Measurements from ENCODE around the gene SKAP2.

SKAP2 gene

DNA sequence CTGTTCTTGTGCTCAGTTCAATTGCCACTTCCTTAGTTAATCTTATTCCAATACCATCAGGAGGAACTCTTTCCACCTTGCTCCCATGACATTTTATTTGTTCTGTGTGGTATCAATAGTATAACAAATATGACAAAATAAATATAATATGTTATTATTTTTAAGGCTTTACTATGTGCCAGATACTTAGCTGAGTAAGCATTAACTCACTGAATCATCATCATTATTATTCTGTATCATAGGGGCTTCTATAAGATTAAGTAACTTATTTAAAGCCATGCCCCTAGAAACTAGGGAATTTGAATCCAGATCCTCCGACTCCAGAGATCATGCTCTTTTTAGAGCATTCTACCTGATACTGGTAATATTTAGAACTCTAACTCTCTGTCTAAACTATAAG is 33.5 kb upstream of the SKAP2 start:
- H2AFZ ChIP-seq (ENCODE audit: low read depth, low read length): no peak overlapping the region
- H3K36me3 ChIP-seq (ENCODE audit: insufficient read depth, low read length): no peaks in the 10 kb centered on the region
- DNase-seq (no peak), ATAC-seq (ENCODE audit: insufficient read depth, low read depth) (no peak)
- H3K4me1 ChIP-seq (ENCODE audit: insufficient read depth, low read length): no peaks in the 10 kb centered on the region
- no peak overlapping the region for H3K4me2 ChIP-seq (ENCODE audit: insufficient read depth, low read length)
- TF ChIP-seq EZH2 (IDR thresholded peaks at IDR 0.05; ENCODE audit: borderline replicate concordance, low read depth, low read length, severe bottlenecking): no peak
- TF ChIP-seq, protein P1, sequence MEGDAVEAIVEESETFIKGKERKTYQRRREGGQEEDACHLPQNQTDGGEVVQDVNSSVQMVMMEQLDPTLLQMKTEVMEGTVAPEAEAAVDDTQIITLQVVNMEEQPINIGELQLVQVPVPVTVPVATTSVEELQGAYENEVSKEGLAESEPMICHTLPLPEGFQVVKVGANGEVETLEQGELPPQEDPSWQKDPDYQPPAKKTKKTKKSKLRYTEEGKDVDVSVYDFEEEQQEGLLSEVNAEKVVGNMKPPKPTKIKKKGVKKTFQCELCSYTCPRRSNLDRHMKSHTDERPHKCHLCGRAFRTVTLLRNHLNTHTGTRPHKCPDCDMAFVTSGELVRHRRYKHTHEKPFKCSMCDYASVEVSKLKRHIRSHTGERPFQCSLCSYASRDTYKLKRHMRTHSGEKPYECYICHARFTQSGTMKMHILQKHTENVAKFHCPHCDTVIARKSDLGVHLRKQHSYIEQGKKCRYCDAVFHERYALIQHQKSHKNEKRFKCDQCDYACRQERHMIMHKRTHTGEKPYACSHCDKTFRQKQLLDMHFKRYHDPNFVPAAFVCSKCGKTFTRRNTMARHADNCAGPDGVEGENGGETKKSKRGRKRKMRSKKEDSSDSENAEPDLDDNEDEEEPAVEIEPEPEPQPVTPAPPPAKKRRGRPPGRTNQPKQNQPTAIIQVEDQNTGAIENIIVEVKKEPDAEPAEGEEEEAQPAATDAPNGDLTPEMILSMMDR (IDR thresholded peaks at IDR 0.05; ENCODE audit: borderline replicate concordance, extremely low read depth, low read length, poor library complexity, severe bottlenecking): no peak
- H3K79me2 ChIP-seq (ENCODE audit: insufficient read depth, low read length): no peaks in the 10 kb centered on the region
- H3K4me3 ChIP-seq (ENCODE audit: low read depth in 1 of 2, low read length in 2 of 2): no peak overlapping the region
- H3K27me3 ChIP-seq (ENCODE audit: insufficient read depth, low read length, poor library complexity): peaks cover 25% of the 10 kb centered on the region
- no peaks in the 10 kb centered on the region for H4K20me1 ChIP-seq (ENCODE audit: insufficient read depth, low read length)
- no peaks in the 10 kb centered on the region for H3K9me3 ChIP-seq (ENCODE audit: insufficient read depth, low read length, severe bottlenecking)
- no peak overlapping the region for H3K27ac ChIP-seq (ENCODE audit: low read length)
- H3K9ac ChIP-seq (ENCODE audit: low read depth, low read length): no peak overlapping the region

DNA sequence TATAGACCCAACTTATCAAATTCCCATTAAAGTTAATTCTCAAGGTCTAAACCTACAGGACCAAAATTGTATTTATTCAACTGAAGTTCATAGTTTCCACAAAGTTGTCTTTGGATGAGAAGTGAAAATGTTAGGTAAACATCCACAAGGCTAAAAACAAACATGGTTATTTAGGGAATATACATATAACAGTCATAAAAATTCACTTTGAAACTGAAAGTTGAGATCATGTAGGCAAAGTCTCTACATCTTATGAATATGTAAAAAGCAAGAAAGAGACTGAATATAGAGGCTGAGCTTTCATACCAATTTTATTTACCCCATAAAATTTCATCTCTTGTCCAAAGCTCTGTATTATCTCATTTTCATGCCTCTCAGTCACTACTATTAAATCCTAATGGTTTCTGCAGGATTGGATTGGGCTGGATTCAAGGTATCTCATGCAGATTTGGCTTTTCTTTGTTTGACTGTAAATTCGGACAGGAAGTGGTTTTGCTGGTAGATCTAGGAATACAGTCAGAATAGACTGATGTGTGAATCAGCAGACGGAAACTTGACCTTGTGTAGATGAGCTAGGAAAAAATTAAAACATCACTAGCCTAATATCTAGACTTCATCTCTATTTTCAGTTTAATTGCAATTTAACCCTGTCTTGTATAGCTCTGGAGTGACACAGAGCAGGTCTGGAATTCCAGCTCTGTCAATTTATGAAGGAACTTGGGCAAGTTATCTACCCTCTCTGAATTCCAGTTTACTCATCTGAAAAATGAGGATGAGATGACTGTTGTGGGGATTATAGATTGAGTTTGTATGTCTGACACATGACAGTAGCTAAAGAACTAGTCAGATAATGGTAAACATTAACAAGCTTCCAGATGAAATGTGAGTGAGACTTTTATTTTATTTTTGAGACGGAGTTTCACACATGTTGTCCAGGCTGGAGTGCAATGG is 27.3 kb upstream of the SKAP2 start:
- ATAC-seq (ENCODE audit: insufficient read depth, low read depth) (no peak), DNase-seq (no peak)
- Histone ChIP-seq H2AFZ (ENCODE audit: low read depth, low read length) (no peak overlapping the region), H3K4me3 (ENCODE audit: low read depth in 1 of 2, low read length in 2 of 2) (no peak overlapping the region), H3K4me1 (ENCODE audit: insufficient read depth, low read length) (no peaks in the 10 kb centered on the region), H3K27ac (ENCODE audit: low read length) (no peak overlapping the region), H3K9me3 (ENCODE audit: insufficient read depth, low read length, severe bottlenecking) (no peaks in the 10 kb centered on the region), H3K79me2 (ENCODE audit: insufficient read depth, low read length) (no peaks in the 10 kb centered on the region), H3K36me3 (ENCODE audit: insufficient read depth, low read length) (no peaks in the 10 kb centered on the region), H4K20me1 (ENCODE audit: insufficient read depth, low read length) (no peaks in the 10 kb centered on the region), H3K4me2 (ENCODE audit: insufficient read depth, low read length) (no peak overlapping the region), H3K9ac (ENCODE audit: low read depth, low read length) (no peak overlapping the region), H3K27me3 (ENCODE audit: insufficient read depth, low read length, poor library complexity) (peaks cover 22% of the 10 kb centered on the region)
- TF ChIP-seq EZH2 (IDR thresholded peaks at IDR 0.05; ENCODE audit: borderline replicate concordance, low read depth, low read length, severe bottlenecking): no peak
- TF ChIP-seq, protein P1 (IDR thresholded peaks at IDR 0.05; ENCODE audit: borderline replicate concordance, extremely low read depth, low read length, poor library complexity, severe bottlenecking): no peak

DNA sequence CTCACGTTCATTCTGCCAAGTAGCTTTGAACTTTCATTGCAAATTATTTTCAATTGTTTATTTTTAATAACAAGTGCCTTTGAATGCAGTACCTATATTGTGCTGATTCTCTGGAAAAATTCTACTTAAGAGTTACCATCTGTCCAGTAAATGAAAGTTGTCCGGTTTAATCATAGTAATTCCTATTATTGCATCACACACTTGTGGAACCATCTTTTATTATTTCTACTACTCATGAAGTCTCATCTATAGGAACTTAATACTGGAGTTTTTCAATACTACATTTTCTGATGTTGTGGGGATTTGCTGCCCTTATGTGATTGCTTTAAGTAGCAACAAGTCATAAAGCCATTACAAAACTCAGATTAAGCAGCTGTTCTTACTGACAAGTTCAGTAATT is 16.5 kb upstream of the SKAP2 start:
- Histone ChIP-seq H3K4me1 (ENCODE audit: insufficient read depth, low read length) (no peaks in the 10 kb centered on the region), H3K27ac (ENCODE audit: low read length) (no peak overlapping the region), H3K79me2 (ENCODE audit: insufficient read depth, low read length) (no peaks in the 10 kb centered on the region), H3K9ac (ENCODE audit: low read depth, low read length) (no peak overlapping the region), H3K4me2 (ENCODE audit: insufficient read depth, low read length) (no peak overlapping the region), H3K4me3 (ENCODE audit: low read depth in 1 of 2, low read length in 2 of 2) (no peak overlapping the region), H3K9me3 (ENCODE audit: insufficient read depth, low read length, severe bottlenecking) (no peaks in the 10 kb centered on the region), H3K36me3 (ENCODE audit: insufficient read depth, low read length) (no peaks in the 10 kb centered on the region), H4K20me1 (ENCODE audit: insufficient read depth, low read length) (no peaks in the 10 kb centered on the region), H2AFZ (ENCODE audit: low read depth, low read length) (no peak overlapping the region), H3K27me3 (ENCODE audit: insufficient read depth, low read length, poor library complexity) (no peaks in the 10 kb centered on the region)
- no peak for TF ChIP-seq EZH2 (IDR thresholded peaks at IDR 0.05; ENCODE audit: borderline replicate concordance, low read depth, low read length, severe bottlenecking)
- TF ChIP-seq, protein P1 (IDR thresholded peaks at IDR 0.05; ENCODE audit: borderline replicate concordance, extremely low read depth, low read length, poor library complexity, severe bottlenecking): no peak
- ATAC-seq (ENCODE audit: insufficient read depth, low read depth) (no peak), DNase-seq (no peak)
